ENCODE results near the gene TBX2. TPM values are rescaled to one million over a fixed set of nuclear protein-coding genes. Genes with fewer than 3 reads are reported as not detected.
"Not testable (repeated sequence)": the region's sequence is repeated elsewhere in the genome, so short reads cannot be mapped to it uniquely, and the experiment has no call there.

The TBX2 gene
- total RNA-seq, 1 donor from 2014 or later = 0.14 TPM

DNA sequence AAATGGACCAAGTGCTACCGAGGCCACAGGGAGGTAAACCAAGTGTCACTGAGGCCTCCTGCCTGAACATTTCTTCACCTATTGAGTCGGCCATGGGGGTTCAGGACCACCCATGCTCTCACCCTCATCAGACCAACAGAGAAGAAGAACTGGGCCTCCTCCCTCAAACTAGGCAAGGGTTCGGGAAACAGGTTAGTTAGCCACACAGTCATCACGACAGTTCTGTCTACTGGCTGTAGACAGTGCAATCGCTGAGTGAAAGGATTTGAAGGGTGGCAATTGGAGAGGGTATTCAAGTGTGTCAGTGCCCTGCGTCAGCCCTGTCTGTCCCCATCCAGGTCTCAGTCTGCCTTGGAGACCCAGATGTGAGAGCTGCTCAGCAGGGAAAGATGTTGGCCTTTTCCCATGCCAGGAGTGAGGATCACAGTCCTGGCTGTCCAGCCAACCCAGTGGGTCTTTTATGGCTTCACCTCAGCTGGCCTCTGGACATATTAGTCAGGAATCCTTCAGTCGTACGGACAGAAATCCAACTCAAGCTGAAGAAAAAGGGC is 19.9 kb downstream of the TBX2 start:
- peaks cover 40% of the 10 kb centered on the region for H3K27me3 Mint-ChIP-seq (ENCODE audit: low read depth)

DNA sequence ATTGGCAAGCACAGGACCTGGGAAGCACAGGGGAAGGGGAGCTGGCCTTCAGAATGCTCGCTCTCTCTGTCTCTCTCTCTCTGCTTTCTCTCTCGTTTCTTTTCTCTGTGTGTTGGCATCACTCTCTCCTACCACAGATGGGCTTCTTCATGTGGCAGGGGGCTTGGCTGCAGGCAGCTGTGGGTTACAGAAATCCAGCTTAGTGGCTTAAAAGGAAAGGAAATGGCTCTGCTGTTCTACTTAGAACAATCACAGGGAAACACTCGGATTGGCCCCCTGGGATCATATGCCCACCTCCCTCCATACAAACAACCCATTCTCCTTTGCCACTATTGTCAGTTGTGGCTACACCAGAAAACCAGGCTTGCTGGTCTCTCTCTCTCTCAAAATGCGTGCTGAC is 20.4 kb downstream of the TBX2 start:
- Mint-ChIP-seq H3K9me3 (no peaks in the 10 kb centered on the region), H3K4me3 (ENCODE audit: low read depth) (no peak overlapping the region), H3K27ac (no peak overlapping the region), H3K4me1 (ENCODE audit: low read depth) (no peaks in the 10 kb centered on the region), H3K36me3 (ENCODE audit: low read depth) (no peaks in the 10 kb centered on the region), H3K27me3 (ENCODE audit: low read depth) (peaks cover 40% of the 10 kb centered on the region)
- DNase-seq (ENCODE audit: low spot score) = no peak
- intact Hi-C loops (cut with micrococcal nuclease) = no loop called here

More for the DNA sequence above, 19.9 kb downstream of the TBX2 start:
- Mint-ChIP-seq H3K4me3 (ENCODE audit: low read depth) (no peak overlapping the region), H3K9me3 (no peaks in the 10 kb centered on the region), H3K36me3 (ENCODE audit: low read depth) (no peaks in the 10 kb centered on the region), H3K4me1 (ENCODE audit: low read depth) (no peaks in the 10 kb centered on the region), H3K27ac (no peak overlapping the region)
- intact Hi-C loops (cut with micrococcal nuclease) = loop anchor here (10.0 kb wide), 1 partner anchor 645 kb away; the partner anchor contains the start of gene MED13
- no peak for DNase-seq (ENCODE audit: low spot score)

DNA sequence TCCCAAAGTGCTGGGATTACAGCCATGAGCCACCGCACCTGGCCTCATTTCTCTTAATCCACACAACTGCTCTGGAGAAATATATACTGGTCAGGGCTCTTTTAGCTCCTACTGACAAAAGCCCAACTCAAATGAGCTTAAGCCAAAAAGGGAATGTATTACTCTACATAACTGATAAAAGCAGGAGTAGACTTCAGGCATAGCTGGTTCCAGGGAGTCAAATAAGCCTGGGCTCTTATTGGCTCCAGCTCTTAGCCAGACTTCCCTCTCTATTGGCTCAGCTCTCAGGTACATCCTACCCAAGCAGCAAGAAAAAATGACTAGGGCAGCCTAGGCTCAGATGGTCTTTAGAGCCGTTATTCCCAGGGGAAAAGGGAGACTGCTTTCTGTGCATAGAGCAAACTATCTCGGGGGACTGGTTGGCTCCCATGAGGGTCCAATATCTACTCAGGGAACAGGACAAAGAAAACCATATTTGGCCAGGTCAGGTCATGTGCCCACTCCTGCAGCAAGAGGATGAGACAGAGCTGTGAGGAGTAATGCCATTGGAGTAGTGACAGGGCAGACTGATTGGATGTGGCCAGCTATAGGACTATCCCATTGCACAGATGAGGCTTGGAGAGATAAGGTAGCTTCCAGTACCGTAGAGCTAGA is 21.2 kb downstream of the TBX2 start:
- H3K27ac Mint-ChIP-seq = no peak overlapping the region
- no peaks in the 10 kb centered on the region for H3K9me3 Mint-ChIP-seq
- intact Hi-C loops (cut with micrococcal nuclease) = no loop called here
- no peaks in the 10 kb centered on the region for H3K36me3 Mint-ChIP-seq (ENCODE audit: low read depth)
- H3K4me1 Mint-ChIP-seq (ENCODE audit: low read depth) = no peaks in the 10 kb centered on the region
- H3K4me3 Mint-ChIP-seq (ENCODE audit: low read depth) = no peak overlapping the region
- DNase-seq (ENCODE audit: low spot score) = no peak
- peaks cover 36% of the 10 kb centered on the region for H3K27me3 Mint-ChIP-seq (ENCODE audit: low read depth)

GRCh38 chr17:61421460-61421859 is 21.8 kb downstream of the TBX2 start:
- Mint-ChIP-seq H3K27me3 (ENCODE audit: low read depth) (peaks cover 30% of the 10 kb centered on the region), H3K4me1 (ENCODE audit: low read depth) (no peaks in the 10 kb centered on the region), H3K4me3 (ENCODE audit: low read depth) (no peak overlapping the region), H3K9me3 (no peaks in the 10 kb centered on the region), H3K36me3 (ENCODE audit: low read depth) (no peaks in the 10 kb centered on the region), H3K27ac (no peak overlapping the region)
- DNase-seq (ENCODE audit: low spot score) = no peak
- intact Hi-C loops (cut with micrococcal nuclease) = no loop called here

DNA sequence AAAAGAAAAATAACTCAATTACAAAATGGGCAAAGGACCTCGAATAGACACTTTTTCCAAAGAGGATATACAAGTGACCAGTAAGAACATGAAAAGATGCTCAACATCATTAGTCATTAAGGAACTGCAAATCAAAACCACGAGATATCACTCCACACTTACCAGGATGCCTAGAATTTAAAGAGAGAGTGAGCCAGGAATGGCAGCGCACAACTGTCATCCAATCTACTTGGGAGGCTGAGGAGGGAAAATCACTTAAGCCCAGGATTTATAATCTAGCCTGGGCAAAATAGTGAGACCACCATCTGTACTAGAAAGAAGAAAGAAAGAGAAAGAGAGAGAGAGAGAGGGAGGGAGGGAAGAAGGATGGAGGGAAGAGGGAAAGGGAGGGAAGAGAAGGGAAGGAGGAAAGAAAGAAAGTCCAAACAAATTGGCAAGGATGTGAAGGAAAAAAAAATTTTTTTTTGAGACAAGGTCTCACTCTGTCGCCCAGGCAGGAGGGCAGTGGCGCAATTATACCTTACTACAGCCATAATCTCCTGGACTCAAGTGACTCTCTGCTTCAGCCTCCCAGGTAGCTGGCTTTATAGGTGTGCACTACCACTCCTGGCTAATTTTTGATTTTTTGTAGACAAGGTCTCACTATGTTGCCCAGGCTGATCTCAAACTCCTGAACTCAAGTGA is 22.6 kb downstream of the TBX2 start:
- DNase-seq (ENCODE audit: low spot score) = no peak
- Mint-ChIP-seq H3K4me1 (ENCODE audit: low read depth) (no peaks in the 10 kb centered on the region), H3K27me3 (ENCODE audit: low read depth) (peaks cover 30% of the 10 kb centered on the region), H3K36me3 (ENCODE audit: low read depth) (no peaks in the 10 kb centered on the region), H3K27ac (no peak overlapping the region), H3K4me3 (ENCODE audit: low read depth) (no peak overlapping the region), H3K9me3 (no peaks in the 10 kb centered on the region)
- intact Hi-C loops (cut with micrococcal nuclease) = no loop called here

DNA sequence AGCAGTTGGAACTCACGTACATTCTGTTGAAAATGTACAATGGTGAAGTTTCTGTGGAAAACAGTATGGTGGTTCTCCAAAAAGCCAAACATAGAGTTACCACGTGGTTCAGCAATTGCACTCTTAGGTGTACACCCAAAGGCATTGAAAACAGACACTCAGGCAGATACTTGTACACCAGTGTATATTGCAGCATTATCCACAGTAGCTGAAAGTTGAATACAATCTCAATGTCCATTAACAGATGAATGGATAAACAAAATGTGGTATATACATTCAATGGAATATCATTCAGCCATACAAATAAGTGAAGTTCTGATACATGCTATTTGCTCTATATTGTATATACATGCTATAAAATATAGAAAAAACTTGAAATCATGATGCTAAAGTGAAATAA is 23.2 kb downstream of the TBX2 start:
- H3K4me3 Mint-ChIP-seq (ENCODE audit: low read depth) = no peak overlapping the region
- H3K27me3 Mint-ChIP-seq (ENCODE audit: low read depth) = peaks cover 35% of the 10 kb centered on the region

DNA sequence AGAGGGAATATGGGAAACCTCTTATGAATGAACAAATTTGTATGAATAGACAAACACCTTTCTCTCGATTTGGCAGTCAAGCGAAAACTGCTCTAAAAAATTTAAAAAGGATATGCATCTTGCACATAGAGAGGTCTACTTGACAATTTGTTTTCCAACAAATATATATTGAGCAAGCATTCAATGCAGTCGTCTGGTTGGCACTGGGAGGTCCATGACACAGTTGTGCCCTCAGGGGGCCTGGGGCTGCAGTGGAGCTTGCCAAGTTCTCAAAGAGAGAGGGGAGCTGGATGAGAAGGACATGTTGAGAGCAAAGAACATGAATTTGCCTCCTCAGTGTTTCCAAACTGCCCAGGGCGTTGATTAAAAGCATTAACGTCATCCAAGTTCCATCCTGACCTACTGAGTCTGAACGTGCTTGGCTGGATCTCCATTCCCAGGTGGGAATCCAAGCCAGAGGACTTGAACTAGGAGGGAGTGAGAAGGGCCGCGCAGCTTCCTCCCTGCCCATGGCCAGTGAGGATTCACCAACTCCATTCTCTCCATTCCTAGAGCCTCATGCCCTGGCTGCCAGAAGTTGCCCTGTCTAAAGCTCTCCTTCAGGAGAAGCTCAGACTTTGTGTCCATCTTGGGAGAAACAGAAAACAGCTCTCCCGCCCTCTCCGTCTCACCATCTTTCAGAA is 24.5 kb downstream of the TBX2 start:
- no peak for DNase-seq (ENCODE audit: low spot score)
- Mint-ChIP-seq H3K4me3 (ENCODE audit: low read depth) (no peak overlapping the region), H3K9me3 (no peaks in the 10 kb centered on the region), H3K4me1 (ENCODE audit: low read depth) (no peaks in the 10 kb centered on the region), H3K27me3 (ENCODE audit: low read depth) (peaks cover 32% of the 10 kb centered on the region), H3K27ac (no peak overlapping the region), H3K36me3 (ENCODE audit: low read depth) (no peaks in the 10 kb centered on the region)
- intact Hi-C loops (cut with micrococcal nuclease) = no loop called here

More for the DNA sequence above, 23.2 kb downstream of the TBX2 start:
- Mint-ChIP-seq H3K4me1 (ENCODE audit: low read depth) (no peaks in the 10 kb centered on the region), H3K9me3 (no peaks in the 10 kb centered on the region), H3K27ac (no peak overlapping the region), H3K36me3 (ENCODE audit: low read depth) (no peaks in the 10 kb centered on the region)
- intact Hi-C loops (cut with micrococcal nuclease) = no loop called here
- DNase-seq (ENCODE audit: low spot score) = no peak

DNA sequence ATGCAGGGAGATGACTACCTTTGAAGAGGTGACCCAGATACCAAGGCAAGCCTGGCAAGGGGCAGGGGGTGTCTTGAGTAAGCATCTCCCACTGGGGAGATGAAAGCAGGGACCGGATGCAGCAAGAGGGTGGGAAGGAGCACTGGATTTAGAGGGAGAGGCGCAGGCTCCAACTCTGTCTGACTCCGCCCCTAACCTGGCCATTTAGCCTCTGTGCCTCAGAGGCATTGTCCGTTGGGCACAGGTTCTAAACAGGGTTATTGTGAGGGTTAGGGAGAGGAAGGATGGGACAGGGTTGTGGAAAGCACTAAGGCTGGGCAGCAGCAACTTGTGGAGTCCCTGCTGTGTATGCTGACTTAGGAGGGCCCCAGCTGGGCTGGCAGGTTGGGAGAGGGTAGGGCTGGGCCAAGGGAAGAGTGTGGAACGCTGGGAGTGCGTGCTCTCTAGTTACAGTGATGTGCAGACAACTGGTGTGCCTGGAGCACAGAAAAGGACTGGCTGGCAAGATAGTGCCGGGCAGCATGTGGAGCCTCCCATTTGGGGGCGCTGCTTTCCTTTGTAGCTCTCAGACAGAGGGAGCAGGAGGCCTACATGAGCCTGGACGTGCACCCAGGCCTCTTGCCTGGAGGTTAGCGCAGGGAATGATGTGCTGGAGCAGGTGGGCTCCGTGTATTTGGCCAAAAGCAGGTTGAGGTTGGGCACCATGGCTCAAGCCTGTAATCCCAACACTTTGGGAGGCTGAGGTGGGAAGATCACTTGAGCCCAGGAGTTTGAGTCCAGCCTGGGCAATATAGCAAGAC is 26.2 kb downstream of the TBX2 start:
- intact Hi-C loops (cut with micrococcal nuclease) = no loop called here
- Mint-ChIP-seq H3K27me3 (ENCODE audit: low read depth) (peaks cover 28% of the 10 kb centered on the region), H3K4me3 (ENCODE audit: low read depth) (no peak overlapping the region), H3K36me3 (ENCODE audit: low read depth) (no peaks in the 10 kb centered on the region), H3K4me1 (ENCODE audit: low read depth) (no peaks in the 10 kb centered on the region), H3K9me3 (no peaks in the 10 kb centered on the region), H3K27ac (no peak overlapping the region)
- DNase-seq (ENCODE audit: low spot score) = no peak

GRCh38 chr17:61426482-61427304 is 27.1 kb downstream of the TBX2 start:
- Mint-ChIP-seq H3K4me1 (ENCODE audit: low read depth) (no peaks in the 10 kb centered on the region), H3K27me3 (ENCODE audit: low read depth) (peaks cover 23% of the 10 kb centered on the region), H3K27ac (no peak overlapping the region), H3K9me3 (no peaks in the 10 kb centered on the region), H3K36me3 (ENCODE audit: low read depth) (no peaks in the 10 kb centered on the region), H3K4me3 (ENCODE audit: low read depth) (no peak overlapping the region)
- DNase-seq (ENCODE audit: low spot score) = no peak
- intact Hi-C loops (cut with micrococcal nuclease) = no loop called here

- Mint-ChIP-seq H3K27ac (no peak overlapping the region), H3K9me3 (no peaks in the 10 kb centered on the region), H3K4me1 (ENCODE audit: low read depth) (no peaks in the 10 kb centered on the region), H3K4me3 (ENCODE audit: low read depth) (no peak overlapping the region), H3K36me3 (ENCODE audit: low read depth) (no peaks in the 10 kb centered on the region), H3K27me3 (ENCODE audit: low read depth) (peaks cover 23% of the 10 kb centered on the region)
- no peak for DNase-seq (ENCODE audit: low spot score)
- intact Hi-C loops (cut with micrococcal nuclease) = no loop called here
Measured at GRCh38 chr17:61427567-61427966, 27.9 kb downstream of the TBX2 start.

- Mint-ChIP-seq H3K9me3 (no peaks in the 10 kb centered on the region), H3K4me1 (ENCODE audit: low read depth) (no peaks in the 10 kb centered on the region), H3K27me3 (ENCODE audit: low read depth) (peaks cover 27% of the 10 kb centered on the region), H3K27ac (no peak overlapping the region), H3K36me3 (ENCODE audit: low read depth) (no peaks in the 10 kb centered on the region), H3K4me3 (ENCODE audit: low read depth) (no peak overlapping the region)
- intact Hi-C loops (cut with micrococcal nuclease) = no loop called here
- no peak for DNase-seq (ENCODE audit: low spot score)
Measured at GRCh38 chr17:61429274-61429673, 29.6 kb downstream of the TBX2 start.

GRCh38 chr17:61429831-61430230 is 30.2 kb downstream of the TBX2 start:
- H3K9me3 Mint-ChIP-seq; H3K36me3 Mint-ChIP-seq (ENCODE audit: low read depth); DNase-seq (ENCODE audit: low spot score); H3K4me1 Mint-ChIP-seq (ENCODE audit: low read depth); H3K4me3 Mint-ChIP-seq (ENCODE audit: low read depth); intact Hi-C loops (cut with micrococcal nuclease); H3K27ac Mint-ChIP-seq: not testable (repeated sequence)
- H3K27me3 Mint-ChIP-seq (ENCODE audit: low read depth) = peaks cover 28% of the 10 kb centered on the region
